HUES64 (cell line): ENCODE data around the gene TOB2.

Source experiments
- H3K27ac ChIP-seq: 2 replicates; pipeline ENCODE4 v1.7.0; 2013; ENCODE audit warnings: low read depth, low read length, inconsistent platforms
- H3K27me3 ChIP-seq: 2 replicates; pipeline ENCODE4 v1.6.1; 2013; ENCODE audit warnings: mild to moderate bottlenecking, low read length; ENCODE audit not compliant: insufficient read depth
- H3K36me3 ChIP-seq: 2 replicates; pipeline ENCODE4 v1.6.1; 2013; ENCODE audit warnings: mild to moderate bottlenecking, low read length; ENCODE audit not compliant: insufficient read depth
- H3K4me1 ChIP-seq: 2 replicates; pipeline ENCODE4 v1.6.1; 2013; ENCODE audit warnings: mild to moderate bottlenecking, low read length, moderate library complexity; ENCODE audit not compliant: insufficient read depth
- H3K4me3 ChIP-seq: 2 replicates; pipeline ENCODE4 v1.5.1; 2013; ENCODE audit warnings: mild to moderate bottlenecking, low read length, moderate library complexity
- H3K9ac ChIP-seq: 2 replicates; pipeline ENCODE4 v1.6.1; 2013; ENCODE audit warnings: mild to moderate bottlenecking, low read depth, low read length
- H3K9me3 ChIP-seq: 2 replicates; pipeline ENCODE4 v1.6.1; 2013; ENCODE audit warnings: low read depth, low read length; ENCODE audit not compliant: insufficient read depth
- WGBS: fragments of 150-250, 120-280 bp; methylation state at CpG from one replicate; pipeline ENCODE4 v1.1.7; 2013; ENCODE audit warnings: missing lambda C conversion rate; 5-methylcytosine and 5-hydroxymethylcytosine counted together

TOB2 gene

DNA sequence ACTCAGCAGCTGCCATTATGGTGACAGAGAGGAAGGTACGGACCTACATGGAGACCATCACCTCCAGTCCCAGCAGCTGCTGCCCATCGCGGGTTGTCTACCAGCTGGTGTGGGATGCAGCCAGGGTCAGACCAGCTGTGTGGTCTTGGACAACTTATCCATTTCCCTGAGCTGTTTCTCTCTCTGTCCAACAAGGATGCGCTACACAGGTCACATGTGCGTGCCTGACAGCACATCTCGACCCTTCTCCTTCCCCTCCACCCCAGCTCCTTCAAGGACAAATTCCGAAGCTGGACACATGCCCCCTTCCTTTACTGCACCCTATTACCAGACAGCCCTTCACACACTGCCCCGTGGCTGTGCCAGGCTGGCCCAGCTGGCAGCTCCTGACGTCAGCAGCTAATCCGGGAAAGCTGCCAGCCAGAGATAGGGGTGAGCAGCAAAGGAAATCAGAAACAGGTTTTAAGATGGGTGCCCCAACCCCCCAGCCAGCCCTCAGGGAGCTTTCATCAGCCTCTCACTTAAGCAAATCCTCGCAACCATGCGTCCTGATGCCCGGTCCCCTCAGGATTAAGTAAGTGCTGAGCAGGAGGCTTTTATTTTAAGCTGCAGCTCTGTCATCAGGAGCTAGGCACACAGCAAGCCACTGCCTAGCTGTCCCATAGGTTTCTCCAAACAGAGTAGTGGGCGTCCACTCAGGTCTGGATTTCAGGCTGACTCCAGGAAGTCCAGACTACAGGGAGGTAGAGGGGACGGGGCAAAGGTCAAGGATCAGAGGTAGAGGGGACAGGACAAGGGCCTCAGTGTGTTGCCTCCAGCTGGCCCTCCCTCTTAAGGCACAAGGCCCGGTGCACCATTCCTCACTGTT is 44.6 kb downstream of the TOB2 start:
- no peaks in the 10 kb centered on the region for H3K27me3 ChIP-seq
- no peaks in the 10 kb centered on the region for H3K4me1 ChIP-seq
- peaks cover 10% of the 10 kb centered on the region for H3K36me3 ChIP-seq
- H3K27ac ChIP-seq, result no peak overlapping the region
- 89% methylated on average over 16 of the region's 16 CpGs for WGBS
- no peak overlapping the region for H3K9ac ChIP-seq
- H3K9me3 ChIP-seq, result no peaks in the 10 kb centered on the region
- H3K4me3 ChIP-seq, result no peak overlapping the region

DNA sequence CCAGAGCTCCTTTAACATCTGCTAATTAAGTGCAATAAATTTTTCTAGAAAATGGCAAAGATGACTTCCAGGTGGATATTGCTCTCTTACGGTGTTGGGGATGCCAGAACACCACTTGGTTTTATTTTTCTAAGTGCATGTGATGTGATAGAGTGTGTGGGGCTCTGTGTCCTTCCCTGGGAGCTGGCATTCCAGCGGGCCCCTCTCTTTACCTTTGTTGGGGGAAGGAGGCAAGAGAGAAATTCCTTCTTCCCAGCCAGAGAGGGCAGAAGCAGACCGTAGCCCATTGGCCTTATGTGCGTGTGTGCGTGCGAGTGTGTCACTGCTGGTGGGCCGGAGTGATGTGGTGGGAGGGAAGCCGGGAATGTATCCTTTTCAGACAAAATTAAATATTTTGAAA is 47.7 kb downstream of the TOB2 start:
- Histone ChIP-seq H3K4me3 (no peak overlapping the region), H3K27ac (0 out of 2 replicates have a peak overlapping the region, but pooled peaks have one; percentile 8), H3K9me3 (no peaks in the 10 kb centered on the region), H3K9ac (no peak overlapping the region), H3K36me3 (peaks cover 39% of the 10 kb centered on the region), H3K27me3 (no peaks in the 10 kb centered on the region), H3K4me1 (no peaks in the 10 kb centered on the region)
- 89% methylated on average over 7 of the region's 8 CpGs for WGBS

DNA sequence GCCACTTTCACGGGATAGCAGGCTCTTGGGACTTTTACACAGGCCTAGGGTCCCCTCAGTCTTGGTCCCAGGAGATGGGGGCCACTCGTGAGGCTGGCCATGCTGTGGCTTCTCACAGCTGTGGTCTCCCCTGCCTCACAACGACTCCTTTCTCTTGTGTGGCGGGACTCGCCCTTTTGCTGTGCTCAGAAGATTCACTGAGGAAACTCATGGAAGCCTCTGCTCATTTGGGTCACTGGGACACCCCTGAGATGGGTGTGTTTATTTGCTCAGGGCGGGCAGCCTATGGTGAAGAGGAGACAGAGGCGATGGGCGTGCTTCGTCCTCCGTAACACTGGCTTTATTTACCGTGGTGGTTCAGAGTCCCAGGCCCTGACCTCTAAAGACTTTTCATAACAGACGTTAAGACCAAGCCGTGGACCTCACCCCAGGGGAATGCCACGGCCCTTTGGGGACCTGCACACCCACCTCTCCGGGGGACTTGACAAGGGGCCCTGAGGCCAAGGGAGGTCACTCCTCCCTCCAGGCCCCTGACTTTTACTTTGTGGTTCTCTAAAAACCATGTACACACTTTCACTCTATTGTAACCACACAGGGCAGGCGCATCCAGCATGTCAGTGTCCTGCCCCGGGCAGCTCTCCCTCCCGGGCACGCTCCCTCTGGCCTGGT is 49.3 kb downstream of the TOB2 start:
- no peak overlapping the region for H3K27ac ChIP-seq
- no peaks in the 10 kb centered on the region for H3K4me1 ChIP-seq
- H3K27me3 ChIP-seq, result no peaks in the 10 kb centered on the region
- WGBS, result 93% methylated on average over 19 of the region's 19 CpGs
- no peak overlapping the region for H3K4me3 ChIP-seq
- peaks cover 41% of the 10 kb centered on the region for H3K36me3 ChIP-seq
- no peak overlapping the region for H3K9ac ChIP-seq
- H3K9me3 ChIP-seq, result no peaks in the 10 kb centered on the region

DNA sequence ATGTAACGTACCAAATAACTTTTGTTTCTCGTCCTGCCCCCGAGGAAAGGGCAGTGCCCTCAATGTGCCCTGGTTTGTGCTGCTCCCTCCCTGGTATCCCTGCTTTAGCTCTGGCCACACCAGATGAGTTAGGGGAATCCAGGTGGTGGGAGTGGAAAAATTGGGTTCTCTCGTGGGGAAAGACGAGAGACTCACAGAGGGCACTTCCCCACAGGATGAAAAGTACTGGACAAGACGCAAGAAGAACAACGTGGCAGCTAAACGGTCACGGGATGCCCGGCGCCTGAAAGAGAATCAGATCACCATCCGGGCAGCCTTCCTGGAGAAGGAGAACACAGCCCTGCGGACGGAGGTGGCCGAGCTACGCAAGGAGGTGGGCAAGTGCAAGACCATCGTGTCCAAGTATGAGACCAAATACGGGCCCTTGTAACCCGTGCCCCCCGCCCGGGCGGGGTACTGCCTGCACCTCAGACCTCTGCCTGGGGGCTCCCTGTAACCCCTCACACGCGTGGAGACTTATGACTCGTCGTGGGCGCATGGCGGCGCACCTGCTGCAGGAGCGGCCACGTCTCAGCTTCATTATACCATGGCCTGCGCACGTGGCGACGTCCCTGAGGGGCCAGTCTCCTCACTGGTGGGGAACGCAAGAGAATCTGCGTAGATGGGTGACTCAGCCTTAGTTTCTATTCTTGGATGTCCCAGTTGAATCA is 50.9 kb downstream of the TOB2 start:
- Histone ChIP-seq H3K9ac (no peak overlapping the region), H3K4me1 (no peaks in the 10 kb centered on the region), H3K9me3 (no peaks in the 10 kb centered on the region), H3K27me3 (no peaks in the 10 kb centered on the region), H3K36me3 (peaks cover 45% of the 10 kb centered on the region), H3K4me3 (no peak overlapping the region), H3K27ac (no peak overlapping the region)
- WGBS, result 94% methylated on average over 37 of the region's 37 CpGs

DNA sequence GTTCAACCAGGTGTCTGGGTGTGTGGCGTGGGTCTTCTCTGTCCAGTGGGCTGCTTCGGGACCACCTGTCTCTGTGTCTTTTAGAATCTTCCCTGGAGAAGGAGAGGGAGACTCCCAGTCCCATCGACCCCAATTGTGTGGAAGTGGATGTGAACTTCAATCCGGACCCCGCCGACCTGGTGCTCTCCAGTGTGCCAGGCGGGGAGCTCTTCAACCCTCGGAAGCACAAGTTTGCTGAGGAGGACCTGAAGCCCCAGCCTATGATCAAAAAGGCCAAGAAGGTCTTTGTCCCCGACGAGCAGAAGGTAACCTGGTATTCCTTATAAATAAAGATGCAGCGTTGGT is 52.6 kb downstream of the TOB2 start:
- no peak overlapping the region for H3K4me3 ChIP-seq
- H3K27ac ChIP-seq, result no peak overlapping the region
- no peaks in the 10 kb centered on the region for H3K9me3 ChIP-seq
- WGBS, result 89% methylated on average over 11 of the region's 11 CpGs
- no peaks in the 10 kb centered on the region for H3K27me3 ChIP-seq
- H3K4me1 ChIP-seq, result no peaks in the 10 kb centered on the region
- H3K36me3 ChIP-seq, result peaks cover 55% of the 10 kb centered on the region
- H3K9ac ChIP-seq, result no peak overlapping the region

DNA sequence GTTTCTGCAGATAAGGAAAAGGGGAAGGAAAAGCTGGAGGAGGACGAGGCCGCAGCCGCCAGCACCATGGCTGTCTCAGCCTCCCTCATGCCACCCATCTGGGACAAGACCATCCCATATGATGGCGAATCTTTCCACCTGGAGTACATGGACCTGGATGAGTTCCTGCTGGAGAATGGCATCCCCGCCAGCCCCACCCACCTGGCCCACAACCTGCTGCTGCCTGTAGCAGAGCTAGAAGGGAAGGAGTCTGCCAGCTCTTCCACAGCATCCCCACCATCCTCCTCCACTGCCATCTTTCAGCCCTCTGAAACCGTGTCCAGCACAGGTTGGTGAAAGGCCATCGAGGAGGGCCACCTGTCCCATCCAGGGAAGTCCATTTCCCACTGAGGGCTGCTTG is 59.3 kb downstream of the TOB2 start:
- Histone ChIP-seq H3K27ac (no peak overlapping the region), H3K4me1 (peaks cover 6% of the 10 kb centered on the region; the same call in 1 of the 2 replicates), H3K9ac (no peak overlapping the region), H3K36me3 (peaks cover 33% of the 10 kb centered on the region), H3K4me3 (no peak overlapping the region), H3K9me3 (no peaks in the 10 kb centered on the region), H3K27me3 (no peaks in the 10 kb centered on the region)
- WGBS, result 94% methylated on average over 7 of the region's 7 CpGs

DNA sequence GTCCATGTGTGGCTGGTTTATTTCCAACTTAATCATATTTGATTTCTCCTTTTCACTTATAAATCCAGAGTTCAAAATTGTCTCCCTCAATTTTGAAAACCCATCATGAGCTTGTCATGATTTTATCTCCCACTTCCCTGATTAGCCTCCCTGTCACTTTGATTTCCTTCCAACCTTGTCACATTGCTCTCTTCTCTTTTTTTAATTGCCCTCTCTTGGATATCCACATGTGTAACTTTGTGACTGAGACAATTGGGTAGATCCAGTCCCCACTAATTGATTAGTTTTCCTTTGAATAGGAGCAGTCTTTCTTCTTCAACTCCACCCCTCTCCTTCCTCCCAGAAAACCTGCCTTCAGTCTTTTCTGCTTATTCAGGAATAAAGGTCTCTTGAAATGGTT is 62.5 kb downstream of the TOB2 start:
- Histone ChIP-seq H3K27ac (no peak overlapping the region), H3K27me3 (no peaks in the 10 kb centered on the region), H3K36me3 (peaks cover 19% of the 10 kb centered on the region), H3K9me3 (no peaks in the 10 kb centered on the region), H3K9ac (no peak overlapping the region), H3K4me1 (peaks cover 13% of the 10 kb centered on the region), H3K4me3 (no peak overlapping the region; the same call in 1 of the 2 replicates)
